ENCODE results near the gene VMO1. TPM values are rescaled to one million over a fixed set of nuclear protein-coding genes. Genes with fewer than 3 reads are reported as not detected.

VMO1 gene
- total RNA-seq, 2 donors from 2014 or later: 3.9 TPM; not detected in 1

DNA sequence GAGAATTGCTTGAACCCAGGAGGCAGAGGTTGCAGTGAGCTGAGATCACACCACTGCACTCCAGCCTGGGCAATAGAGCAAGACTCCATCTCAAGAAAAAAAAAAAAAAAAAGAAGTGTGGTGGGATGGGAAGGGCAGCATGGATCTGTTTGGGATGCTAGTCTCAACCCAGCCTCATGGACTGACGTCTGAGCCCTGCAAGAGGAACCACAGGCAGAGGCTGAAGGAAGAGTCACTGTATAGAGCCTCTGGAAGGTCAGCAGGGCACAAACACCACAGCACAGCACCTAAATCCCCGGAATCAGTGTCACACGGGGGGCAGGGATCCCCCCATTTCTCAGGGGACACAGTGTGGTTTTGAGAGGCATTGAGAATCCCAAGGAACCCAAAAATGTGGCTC is 35.6 kb downstream of the VMO1 start:
- no peak overlapping the region for H3K4me3 ChIP-seq
- peaks cover 3 to 5% of the 10 kb centered on the region in 2 donors for H3K27me3 ChIP-seq
- TF ChIP-seq, protein P1, sequence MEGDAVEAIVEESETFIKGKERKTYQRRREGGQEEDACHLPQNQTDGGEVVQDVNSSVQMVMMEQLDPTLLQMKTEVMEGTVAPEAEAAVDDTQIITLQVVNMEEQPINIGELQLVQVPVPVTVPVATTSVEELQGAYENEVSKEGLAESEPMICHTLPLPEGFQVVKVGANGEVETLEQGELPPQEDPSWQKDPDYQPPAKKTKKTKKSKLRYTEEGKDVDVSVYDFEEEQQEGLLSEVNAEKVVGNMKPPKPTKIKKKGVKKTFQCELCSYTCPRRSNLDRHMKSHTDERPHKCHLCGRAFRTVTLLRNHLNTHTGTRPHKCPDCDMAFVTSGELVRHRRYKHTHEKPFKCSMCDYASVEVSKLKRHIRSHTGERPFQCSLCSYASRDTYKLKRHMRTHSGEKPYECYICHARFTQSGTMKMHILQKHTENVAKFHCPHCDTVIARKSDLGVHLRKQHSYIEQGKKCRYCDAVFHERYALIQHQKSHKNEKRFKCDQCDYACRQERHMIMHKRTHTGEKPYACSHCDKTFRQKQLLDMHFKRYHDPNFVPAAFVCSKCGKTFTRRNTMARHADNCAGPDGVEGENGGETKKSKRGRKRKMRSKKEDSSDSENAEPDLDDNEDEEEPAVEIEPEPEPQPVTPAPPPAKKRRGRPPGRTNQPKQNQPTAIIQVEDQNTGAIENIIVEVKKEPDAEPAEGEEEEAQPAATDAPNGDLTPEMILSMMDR (IDR thresholded peaks at IDR 0.05): no peak
- no peaks in the 10 kb centered on the region for H3K9me3 ChIP-seq
- peaks cover 0 to 12% of the 10 kb centered on the region in 2 donors for H3K4me1 ChIP-seq
- H3K27ac ChIP-seq: no peak overlapping the region
- DNase-seq (ENCODE audit: low spot score): no peak
- no peaks in the 10 kb centered on the region for H3K36me3 ChIP-seq

DNA sequence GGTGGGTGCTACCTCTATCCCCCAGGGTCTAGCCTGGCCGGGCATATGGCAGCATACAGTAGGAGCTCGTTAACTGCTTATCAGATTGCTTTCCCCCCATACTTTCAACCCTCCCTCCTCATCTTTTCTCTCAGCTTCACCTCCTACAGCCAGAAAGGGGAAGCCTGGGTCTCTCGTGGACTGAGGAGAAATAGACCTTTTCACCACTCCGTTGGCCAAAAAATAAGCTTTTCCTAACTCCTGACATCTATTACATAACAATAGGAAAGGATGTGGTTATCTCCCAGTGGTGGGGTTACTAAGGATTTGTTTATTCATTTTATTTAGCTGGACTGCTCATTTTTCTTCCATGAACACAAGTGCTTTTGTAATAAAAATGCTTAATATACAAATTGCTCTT is 37.5 kb downstream of the VMO1 start:
- no peak overlapping the region for H3K4me3 ChIP-seq
- no peaks in the 10 kb centered on the region for H3K9me3 ChIP-seq
- H3K4me1 ChIP-seq: peaks cover 0 to 20% of the 10 kb centered on the region in 2 donors
- no peak for DNase-seq (ENCODE audit: low spot score)
- TF ChIP-seq, protein P1 (IDR thresholded peaks at IDR 0.05): no peak
- H3K27me3 ChIP-seq: peaks cover 5 to 14% of the 10 kb centered on the region in 2 donors
- H3K36me3 ChIP-seq: no peaks in the 10 kb centered on the region
- no peak overlapping the region for H3K27ac ChIP-seq

DNA sequence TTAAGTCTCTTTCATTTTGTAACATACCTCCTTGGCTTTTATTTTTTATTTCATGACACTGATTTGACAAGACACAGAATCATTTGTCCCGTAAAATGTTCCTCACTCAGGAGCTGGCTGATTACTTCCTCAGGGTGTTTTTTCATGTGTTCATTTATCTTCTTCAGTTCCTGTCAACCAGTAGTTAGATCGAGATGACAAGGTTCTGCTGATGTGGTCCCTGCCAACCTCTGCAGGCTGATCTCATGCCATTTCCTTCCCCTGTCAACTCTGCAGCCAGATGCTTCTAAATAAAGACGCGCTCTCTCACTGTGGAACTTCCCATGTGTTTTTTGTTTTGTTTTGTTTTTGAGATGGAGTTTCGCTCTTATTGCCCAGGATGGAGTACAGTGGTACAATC is 38.3 kb downstream of the VMO1 start:
- Histone ChIP-seq H3K36me3 (no peaks in the 10 kb centered on the region), H3K9me3 (no peaks in the 10 kb centered on the region), H3K4me1 (peaks cover 0 to 20% of the 10 kb centered on the region in 2 donors), H3K4me3 (no peak overlapping the region), H3K27me3 (peaks cover 5 to 14% of the 10 kb centered on the region in 2 donors), H3K27ac (no peak overlapping the region)
- DNase-seq (ENCODE audit: low spot score): no peak
- TF ChIP-seq, protein P1 (IDR thresholded peaks at IDR 0.05): no peak

DNA sequence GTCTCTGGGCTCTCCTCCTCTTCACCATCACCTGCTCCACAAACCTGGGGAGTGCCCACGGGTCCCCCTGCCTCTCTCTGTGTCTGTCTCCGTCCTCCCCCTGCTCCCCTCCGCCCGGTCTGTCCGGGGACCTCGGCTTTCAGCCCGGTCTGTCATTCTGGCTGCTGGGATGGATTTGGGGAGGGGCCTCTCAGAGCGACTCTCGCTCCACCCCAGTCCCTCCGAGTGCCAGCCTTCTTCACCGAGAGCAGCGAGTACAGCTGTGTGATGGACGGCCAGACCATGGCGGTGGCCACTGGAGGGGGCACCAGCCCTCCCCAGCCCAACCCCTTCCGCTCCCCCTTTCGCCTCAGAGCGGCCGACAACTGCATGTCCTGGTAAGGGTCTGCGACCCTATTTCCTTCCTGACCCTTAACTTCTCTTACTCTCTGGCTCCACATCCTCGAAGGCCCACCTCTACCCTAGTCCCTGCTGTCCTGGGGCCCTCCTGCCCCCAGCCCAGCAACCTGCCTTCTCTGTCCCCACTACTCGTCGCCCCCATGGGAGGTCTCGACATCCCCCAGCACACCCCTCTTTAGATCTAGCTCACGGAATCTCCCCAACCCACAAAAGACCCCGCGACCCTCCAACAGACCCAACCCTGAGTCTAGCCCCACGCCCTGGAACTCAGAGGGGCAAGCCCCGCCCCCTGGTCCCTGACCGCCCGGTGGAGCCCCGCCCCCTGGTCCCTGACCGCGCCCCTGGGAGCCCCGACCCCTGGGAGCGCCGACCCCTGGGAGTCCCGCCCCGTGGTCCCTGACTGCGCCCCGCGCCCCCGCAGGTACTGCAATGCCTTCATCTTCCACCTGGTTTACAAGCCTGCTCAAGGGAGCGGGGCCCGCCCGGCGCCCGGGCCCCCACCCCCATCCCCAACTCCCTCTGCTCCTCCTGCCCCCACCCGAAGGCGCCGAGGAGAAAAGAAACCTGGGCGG is 40.9 kb downstream of the VMO1 start:
- Histone ChIP-seq H3K27ac (no peak overlapping the region), H3K36me3 (no peaks in the 10 kb centered on the region), H3K9me3 (no peaks in the 10 kb centered on the region), H3K4me1 (peaks cover 0 to 20% of the 10 kb centered on the region in 2 donors), H3K27me3 (peaks cover 5 to 14% of the 10 kb centered on the region in 2 donors), H3K4me3 (no peak overlapping the region)
- TF ChIP-seq, protein P1 (IDR thresholded peaks at IDR 0.05): no peak
- no peak for DNase-seq (ENCODE audit: low spot score)

DNA sequence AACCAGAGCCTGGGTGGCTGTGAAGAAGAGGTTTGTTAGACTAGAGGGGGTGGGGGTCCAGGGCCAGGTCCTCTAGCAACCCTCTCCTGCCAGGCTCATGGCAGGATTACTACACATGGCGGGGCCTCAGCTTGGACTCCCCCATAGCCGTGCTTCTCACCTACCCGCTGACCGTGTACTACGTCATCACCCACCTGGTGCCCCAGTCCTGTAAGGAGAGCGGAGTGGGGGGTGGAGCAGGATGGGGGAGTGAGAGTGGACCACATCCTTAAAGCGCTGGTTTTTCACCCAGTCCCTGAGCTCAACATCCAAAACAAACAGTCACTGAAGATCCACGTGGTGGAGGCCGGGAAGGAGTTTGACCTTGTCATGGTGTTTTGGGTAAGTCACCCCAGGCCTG is 42.3 kb downstream of the VMO1 start:
- H3K9me3 ChIP-seq: no peaks in the 10 kb centered on the region
- TF ChIP-seq, protein P1 (IDR thresholded peaks at IDR 0.05): no peak
- DNase-seq (ENCODE audit: low spot score): no peak
- H3K4me1 ChIP-seq: peaks cover 0 to 27% of the 10 kb centered on the region in 2 donors
- no peak overlapping the region for H3K27ac ChIP-seq
- H3K36me3 ChIP-seq: no peaks in the 10 kb centered on the region
- no peak overlapping the region for H3K4me3 ChIP-seq
- H3K27me3 ChIP-seq: peaks cover 5 to 14% of the 10 kb centered on the region in 2 donors

Measured in right atrium auricular region (tissue), 2 donors.